Lung (tissue), 12 donors: ENCODE results near the gene NAPB. TPM values are rescaled to one million over a fixed set of nuclear protein-coding genes. Genes with fewer than 3 reads are reported as not detected.
"Not testable (repeated sequence)": the region's sequence is repeated elsewhere in the genome, so short reads cannot be mapped to it uniquely, and the experiment has no call there.

ENCODE experiments used
- ATAC-seq: fragments of 200-7000 bp; cut with Tn5 transposase; one replicate; pipeline ENCODE4 v1.9.1; 2020; ENCODE audit warnings: moderate number of reproducible peaks; ENCODE audit not compliant: insufficient read depth, low FRiP score
- DNase-seq, 3 donors: peaks; one replicate each; pipeline ENCODE4 v3.0.0-alpha.2; 2013 to 2017
- H3K27ac ChIP-seq, 2 donors: one replicate each; pipeline ENCODE4 v1.5.1; 2013; ENCODE audit warnings: mild to moderate bottlenecking in 2 of 2, moderate library complexity in 2 of 2, control low read depth in 1 of 2, inconsistent platforms in 1 of 2, low read depth in 1 of 2, low read length in 1 of 2
- H3K27me3 ChIP-seq, 3 donors: one replicate each; pipeline ENCODE4 v1.5.1; 2013; ENCODE audit warnings: low read length in 2 of 3; ENCODE audit not compliant: control insufficient read depth in 3 of 3, insufficient read depth in 3 of 3
- H3K36me3 ChIP-seq, 4 donors: one replicate each; pipeline ENCODE4 v1.5.1; 2013; ENCODE audit warnings: low read length in 4 of 4, mild to moderate bottlenecking in 1 of 4, moderate library complexity in 1 of 4; ENCODE audit not compliant: control insufficient read depth in 4 of 4, insufficient read depth in 4 of 4
- H3K4me1 ChIP-seq, 5 donors: one replicate each; pipeline ENCODE4 v1.5.1; 2013; ENCODE audit warnings: low read length in 5 of 5, mild to moderate bottlenecking in 2 of 5, moderate library complexity in 1 of 5; ENCODE audit not compliant: control insufficient read depth in 5 of 5, insufficient read depth in 5 of 5
- H3K4me3 ChIP-seq: one replicate; pipeline ENCODE4 v1.5.1; 2013; ENCODE audit warnings: mild to moderate bottlenecking, control low read depth, moderate library complexity
- H3K9ac ChIP-seq, 2 donors: one replicate each; pipeline ENCODE4 v1.5.1; 2013; ENCODE audit warnings: low read length in 2 of 2, control low read depth in 1 of 2; ENCODE audit not compliant: insufficient read depth in 1 of 2
- H3K9me3 ChIP-seq, 4 donors: one replicate each; pipeline ENCODE4 v1.5.1; 2013; ENCODE audit warnings: low read length in 3 of 4, mild to moderate bottlenecking in 1 of 4, moderate library complexity in 1 of 4; ENCODE audit not compliant: control insufficient read depth in 4 of 4, insufficient read depth in 3 of 4
- CTCF ChIP-seq: IDR thresholded peaks from 2 replicates; pipeline ENCODE4 v1.5.1; 2012; ENCODE audit warnings: mild to moderate bottlenecking; ENCODE audit errors: control extremely low read depth, extremely low read depth
- whole genome bisulfite sequencing, 2 donors: extraction: QIAGEN DNeasy Blood & Tissue Kit; methylation state at CpG; one replicate each; pipeline ENCODE4 v1.1.7; 2013; 5-methylcytosine and 5-hydroxymethylcytosine counted together
- polyA plus RNA-seq, 2 donors: library from polyadenylated mRNA; stranded (reverse); fragments of 200-250 nt; gene quantifications; one replicate each; pipeline ENCODE4 v1.2.1, GENCODE V29; 2013
- total RNA-seq, 2 donors: library from RNA; depleted of rRNA in 1 of 2; stranded (reverse); fragments of >200 nt in 1 of 2; gene quantifications; one replicate each; pipeline ENCODE4 v1.2.1, GENCODE V29; 2014 to 2021
- donor health status: control.
- donor health status: control.
- donor health status: Bipolar disorder and iron deficiency.
- donor health status: healthy.
- donor health status: DM: yes; HTN: yes; CAD: no.

The NAPB gene
- total and polyA plus RNA-seq, 4 donors = 4.4 to 45.7 (median 6.9) TPM

GRCh38 chr20:23350904-23351838 is 70.1 kb downstream of the NAPB start:
- Histone ChIP-seq H3K36me3 (peaks cover 0 to 17% (median 7%) of the 10 kb centered on the region in 4 donors), H3K27ac (peak overlapping the region; percentile 90 to 95), H3K9me3 (no peaks in the 10 kb centered on the region), H3K9ac (peak overlapping the region; percentile 75 to 93), H3K4me3 (peak overlapping the region; percentile 82), H3K27me3 (no peaks in the 10 kb centered on the region), H3K4me1 (peaks cover 2 to 20% (median 10%) of the 10 kb centered on the region in 5 donors)
- 2 to 4% methylated on average over 64 of the region's 64 CpGs for WGBS, 2 donors
- ATAC-seq = no peak
- no peak for TF ChIP-seq CTCF
- DNase-seq = peak; percentile 53 to 63 (median 56)

GRCh38 chr20:23350196-23350903 is 70.9 kb downstream of the NAPB start, which contains the start of gene NXT1:
Gene NXT1, plus strand, starts transcription at chr20:23350791. Its CDS starts 3,251 bp downstream, at chr20:23354042.
- H3K27ac ChIP-seq = peak within 1 kb of the TSS; percentile 97 to 99
- WGBS, 2 donors = 0% methylated on average over 64 to 65 of the region's 65 CpGs
- H3K4me1 ChIP-seq = peaks cover 2 to 20% (median 10%) of the 10 kb centered on the region in 5 donors
- peak; percentile 98 to 99 (median 99) for DNase-seq
- peak within 1 kb of the TSS; percentile 93 to 98 for H3K9ac ChIP-seq
- TF ChIP-seq CTCF = no peak
- H3K9me3 ChIP-seq = no peaks in the 10 kb centered on the region
- no peaks in the 10 kb centered on the region for H3K27me3 ChIP-seq
- peak; percentile 94 for ATAC-seq
- H3K36me3 ChIP-seq = peaks cover 0 to 12% (median 5%) of the 10 kb centered on the region in 4 donors
- H3K4me3 ChIP-seq = peak within 1 kb of the TSS; percentile 82

GRCh38 chr20:23349338-23350195 is 71.7 kb downstream of the NAPB start:
- no peaks in the 10 kb centered on the region for H3K9me3 ChIP-seq
- peak overlapping the region; percentile 56 for H3K4me3 ChIP-seq
- 7 to 9% methylated on average over 23 of the region's 23 CpGs for WGBS, 2 donors
- H3K36me3 ChIP-seq = peaks cover 0 to 7% (median 1%) of the 10 kb centered on the region in 4 donors
- H3K27me3 ChIP-seq = no peaks in the 10 kb centered on the region
- H3K27ac ChIP-seq = peak overlapping the region; percentile 97 to 99
- peak; percentile 25 for TF ChIP-seq CTCF
- ATAC-seq (peak; percentile 78), DNase-seq (peak; percentile 89 to 94 (median 94))
- peak overlapping the region; percentile 93 to 98 for H3K9ac ChIP-seq
- H3K4me1 ChIP-seq = peaks cover 2 to 20% (median 10%) of the 10 kb centered on the region in 5 donors

- not testable (repeated sequence) for H3K36me3 ChIP-seq, DNase-seq, H3K4me3 ChIP-seq, H3K9me3 ChIP-seq, H3K27me3 ChIP-seq, H3K27ac ChIP-seq, ATAC-seq
- peak overlapping the region in 1 of 2 donors; percentile 93 for H3K9ac ChIP-seq
- H3K4me1 ChIP-seq = peaks cover 2 to 20% (median 10%) of the 10 kb centered on the region in 5 donors
- 93% methylated on average over 6 of the region's 6 CpGs for WGBS, 2 donors
These were observed 72.8 kb downstream of the NAPB start for GRCh38 chr20:23348510-23348909.
